Pancreas (tissue), 10 donors: ENCODE measurements around the gene KRTAP4-11. TPM values are rescaled to one million over a fixed set of nuclear protein-coding genes. Genes with fewer than 3 reads are reported as not detected.

Experiments used
- ATAC-seq, 4 donors: fragments of 200-7000 bp; cut with Tn5 transposase; one replicate each; pipeline versions ENCODE4 v1.8.0 to v1.9.1; 2020; ENCODE audit warnings: mild to moderate bottlenecking in 4 of 4, moderate library complexity in 4 of 4
- DNase-seq, 6 donors: peaks; one replicate each; pipeline ENCODE4 v3.0.0-alpha.2; 2020
- FAIRE-seq: peaks from 2 replicates; lab custom pipeline; 2012; peaks lifted over from hg19 to GRCh38; lab: Jason Lieb, UNC
- H3K27ac ChIP-seq, 4 donors: fragments of 200-600 bp; sonication (generic); 1 replicate in 3 of 4; 2 replicates in 1 of 4; pipeline versions ENCODE4 v1.5.0 to v1.8.0; 2020
- H3K27me3 ChIP-seq, 4 donors: fragments of 200-600 bp; one replicate each; pipeline ENCODE4 v1.8.0; 2021
- H3K36me3 ChIP-seq, 3 donors: fragments of 200-600 bp; sonication (generic) in 1 of 3; one replicate each; pipeline versions ENCODE4 v1.5.0 to v1.8.0; 2020 to 2021
- H3K4me1 ChIP-seq, 3 donors: fragments of 200-600 bp; one replicate each; pipeline ENCODE4 v1.8.0; 2021
- H3K4me3 ChIP-seq, 4 donors: fragments of 200-600 bp; sonication (generic) in 2 of 4; one replicate each; pipeline versions ENCODE4 v1.5.0 to v1.8.0; 2020 to 2021
- H3K9me3 ChIP-seq, 4 donors: fragments of 200-600 bp; one replicate each; pipeline ENCODE4 v1.8.0; 2021
- intact Hi-C, 3 donors: fragments of 100-400 bp; cut with DNase I; formaldehyde crosslinking; loops; one replicate each; pipeline versions ENCODE4 v1.11.1 to v1.14.2; 2022
- polyA plus RNA-seq, 2 donors: library from polyadenylated mRNA; stranded (reverse); fragments of 200-250 nt; gene quantifications; one replicate each; pipeline ENCODE4 v1.2.3, GENCODE V29; 2013
- total RNA-seq, 6 donors: library from RNA; stranded (reverse); fragmentation: NEBNext Ultra II Directional in 4 of 6; extraction: Animal tissue kit (Norgen Biotek cat#: 25700) in 4 of 6; gene quantifications; one replicate each; pipeline versions ENCODE4 v1.2.1 to v1.2.4, GENCODE V29; 2021 to 2023
- TF ChIP-seq, protein P1 (sequence below), 4 donors: fragments of 200-600 bp; sonication (generic) in 3 of 4; IDR thresholded peaks; one replicate each; pipeline versions ENCODE4 v1.5.0 to v1.8.0; 2021; ENCODE audit warnings: antibody characterized with exemption in 4 of 4
- donor health status: healthy with polysubstance abuse.
- donor health status: DM: no; HTN: no; CAD: no; lungs with moderate emphysema.
- donor health status: DM: no; HTN: no; CAD: no.
- donor health status: control.
- donor health status: control.
- donor health status: Bipolar disorder and iron deficiency.
- donor health status: DM: yes; HTN: yes; CAD: no.
- donor health status: DM: no; HTN: no; CAD: no.
- donor health status: DM: no; HTN: no; CAD: no.
- donor health status: DM: yes; HTN: yes; CAD: no.

KRTAP4-11 gene
- total and polyA plus RNA-seq, 8 donors = not detected

DNA sequence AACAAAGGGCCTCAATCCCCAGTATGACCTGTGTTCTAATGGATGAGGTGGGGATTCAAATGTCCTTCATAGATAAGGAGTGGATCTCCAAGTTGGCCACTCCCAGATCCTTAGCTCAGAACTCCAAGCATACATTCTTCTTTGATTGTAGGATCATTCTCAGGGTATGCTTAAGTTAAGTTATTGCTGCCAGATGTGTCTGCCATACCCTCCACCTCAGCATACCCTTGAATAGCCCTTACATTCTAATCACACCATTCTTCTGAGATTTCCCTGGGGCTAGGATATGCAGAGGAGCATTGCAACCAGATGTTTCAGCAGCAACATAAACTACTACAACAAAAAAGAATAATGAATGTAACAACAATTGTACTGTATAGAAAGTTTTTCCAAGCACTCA is 50.9 kb downstream of the KRTAP4-11 start:
- no peak overlapping the region for H3K27ac ChIP-seq
- TF ChIP-seq, protein P1, sequence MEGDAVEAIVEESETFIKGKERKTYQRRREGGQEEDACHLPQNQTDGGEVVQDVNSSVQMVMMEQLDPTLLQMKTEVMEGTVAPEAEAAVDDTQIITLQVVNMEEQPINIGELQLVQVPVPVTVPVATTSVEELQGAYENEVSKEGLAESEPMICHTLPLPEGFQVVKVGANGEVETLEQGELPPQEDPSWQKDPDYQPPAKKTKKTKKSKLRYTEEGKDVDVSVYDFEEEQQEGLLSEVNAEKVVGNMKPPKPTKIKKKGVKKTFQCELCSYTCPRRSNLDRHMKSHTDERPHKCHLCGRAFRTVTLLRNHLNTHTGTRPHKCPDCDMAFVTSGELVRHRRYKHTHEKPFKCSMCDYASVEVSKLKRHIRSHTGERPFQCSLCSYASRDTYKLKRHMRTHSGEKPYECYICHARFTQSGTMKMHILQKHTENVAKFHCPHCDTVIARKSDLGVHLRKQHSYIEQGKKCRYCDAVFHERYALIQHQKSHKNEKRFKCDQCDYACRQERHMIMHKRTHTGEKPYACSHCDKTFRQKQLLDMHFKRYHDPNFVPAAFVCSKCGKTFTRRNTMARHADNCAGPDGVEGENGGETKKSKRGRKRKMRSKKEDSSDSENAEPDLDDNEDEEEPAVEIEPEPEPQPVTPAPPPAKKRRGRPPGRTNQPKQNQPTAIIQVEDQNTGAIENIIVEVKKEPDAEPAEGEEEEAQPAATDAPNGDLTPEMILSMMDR (IDR thresholded peaks at IDR 0.05) = no peak

More for the DNA sequence above, 50.9 kb downstream of the KRTAP4-11 start:
- Histone ChIP-seq H3K9me3 (no peaks in the 10 kb centered on the region), H3K27me3 (no peaks in the 10 kb centered on the region), H3K4me1 (no peaks in the 10 kb centered on the region), H3K4me3 (no peak overlapping the region), H3K36me3 (no peaks in the 10 kb centered on the region)
- no peak for FAIRE-seq
- intact Hi-C loops = no loop called here
- ATAC-seq = no peak
- no peak for DNase-seq

Other genes with a start within 250 kb of the KRTAP4-11 start
Only the 30 nearest of the 38 such genes appear.
- gene KRT40, start 134.0 kb downstream of the KRTAP4-11 start, total RNA-seq = under 1 TPM in 3 of 6 donors, not detected in 3; 0.09 to 0.24 (median 0.20) TPM
- gene KRT40, start 134.0 kb downstream of the KRTAP4-11 start, polyA plus RNA-seq = 1 to 10 TPM in 1 of 2 donors, under 1 TPM in 1; 0.61 to 1.0 TPM
- not detected for gene KRTAP3-3, start 124.2 kb downstream of the KRTAP4-11 start, total RNA-seq
- under 1 TPM in 1 of 2 donors, not detected in 1; 0.30 TPM for gene KRTAP3-3, start 124.2 kb downstream of the KRTAP4-11 start, polyA plus RNA-seq
- not detected for gene KRTAP3-2, start 118.5 kb downstream of the KRTAP4-11 start, total RNA-seq
- not detected for gene KRTAP3-2, start 118.5 kb downstream of the KRTAP4-11 start, polyA plus RNA-seq
- not detected for gene KRTAP3-1, start 109.2 kb downstream of the KRTAP4-11 start, total RNA-seq
- gene KRTAP3-1, start 109.2 kb downstream of the KRTAP4-11 start, polyA plus RNA-seq = under 1 TPM in 1 of 2 donors, not detected in 1; 0.19 TPM
- gene KRTAP1-5, start 91.2 kb downstream of the KRTAP4-11 start, total RNA-seq = not detected
- gene KRTAP1-5, start 91.2 kb downstream of the KRTAP4-11 start, polyA plus RNA-seq = not detected
- not detected for gene KRTAP1-4, start 88.2 kb downstream of the KRTAP4-11 start, total RNA-seq
- gene KRTAP1-4, start 88.2 kb downstream of the KRTAP4-11 start, polyA plus RNA-seq = not detected
- gene KRTAP1-3, start 83.5 kb downstream of the KRTAP4-11 start, total RNA-seq = not detected
- not detected for gene KRTAP1-3, start 83.5 kb downstream of the KRTAP4-11 start, polyA plus RNA-seq
- under 1 TPM in 3 of 6 donors, not detected in 3; 0.16 to 0.46 (median 0.31) TPM for gene KRTAP1-1, start 76.9 kb downstream of the KRTAP4-11 start, total RNA-seq
- under 1 TPM in 1 of 2 donors, not detected in 1; 0.68 TPM for gene KRTAP1-1, start 76.9 kb downstream of the KRTAP4-11 start, polyA plus RNA-seq
- gene KRTAP2-1, start 71.1 kb downstream of the KRTAP4-11 start, total RNA-seq = not detected
- gene KRTAP2-1, start 71.1 kb downstream of the KRTAP4-11 start, polyA plus RNA-seq = not detected
- gene KRTAP2-2, start 63.1 kb downstream of the KRTAP4-11 start, total RNA-seq = not detected
- gene KRTAP2-2, start 63.1 kb downstream of the KRTAP4-11 start, polyA plus RNA-seq = not detected
- gene KRTAP2-3, start 58.3 kb downstream of the KRTAP4-11 start, total RNA-seq = not detected
- not detected for gene KRTAP2-3, start 58.3 kb downstream of the KRTAP4-11 start, polyA plus RNA-seq
- not detected for gene KRTAP2-4, start 52.5 kb downstream of the KRTAP4-11 start, total RNA-seq
- not detected for gene KRTAP2-4, start 52.5 kb downstream of the KRTAP4-11 start, polyA plus RNA-seq
- gene KRTAP4-7, start 34.2 kb downstream of the KRTAP4-11 start, total RNA-seq = not detected
- not detected for gene KRTAP4-7, start 34.2 kb downstream of the KRTAP4-11 start, polyA plus RNA-seq
- gene KRTAP4-8, start 20.2 kb downstream of the KRTAP4-11 start, total RNA-seq = not detected
- not detected for gene KRTAP4-8, start 20.2 kb downstream of the KRTAP4-11 start, polyA plus RNA-seq
- not detected for gene KRTAP4-16, start 16.2 kb downstream of the KRTAP4-11 start, total RNA-seq
- gene KRTAP4-16, start 16.2 kb downstream of the KRTAP4-11 start, polyA plus RNA-seq = not detected
- gene KRTAP4-9, start 13.0 kb downstream of the KRTAP4-11 start, total RNA-seq = not detected
- not detected for gene KRTAP4-9, start 13.0 kb downstream of the KRTAP4-11 start, polyA plus RNA-seq
- not detected for gene KRTAP4-12, start 5.8 kb upstream of the KRTAP4-11 start, total RNA-seq
- gene KRTAP4-12, start 5.8 kb upstream of the KRTAP4-11 start, polyA plus RNA-seq = not detected
- gene KRTAP4-6, start 22.2 kb upstream of the KRTAP4-11 start, total RNA-seq = not detected
- gene KRTAP4-6, start 22.2 kb upstream of the KRTAP4-11 start, polyA plus RNA-seq = not detected
- gene KRTAP4-5, start 31.5 kb upstream of the KRTAP4-11 start, total RNA-seq = not detected
- gene KRTAP4-5, start 31.5 kb upstream of the KRTAP4-11 start, polyA plus RNA-seq = not detected
- gene KRTAP4-4, start 42.4 kb upstream of the KRTAP4-11 start, total RNA-seq = not detected
- not detected for gene KRTAP4-4, start 42.4 kb upstream of the KRTAP4-11 start, polyA plus RNA-seq
- gene KRTAP4-3, start 49.8 kb upstream of the KRTAP4-11 start, total RNA-seq = not detected
- gene KRTAP4-3, start 49.8 kb upstream of the KRTAP4-11 start, polyA plus RNA-seq = not detected
- not detected for gene KRTAP4-2, start 59.8 kb upstream of the KRTAP4-11 start, total RNA-seq
- gene KRTAP4-2, start 59.8 kb upstream of the KRTAP4-11 start, polyA plus RNA-seq = not detected
- gene KRTAP4-1, start 66.5 kb upstream of the KRTAP4-11 start, total RNA-seq = not detected
- gene KRTAP4-1, start 66.5 kb upstream of the KRTAP4-11 start, polyA plus RNA-seq = not detected
- not detected for gene KRTAP9-1, start 71.5 kb upstream of the KRTAP4-11 start, total RNA-seq
- not detected for gene KRTAP9-1, start 71.5 kb upstream of the KRTAP4-11 start, polyA plus RNA-seq
- not detected for gene KRTAP9-2, start 108.3 kb upstream of the KRTAP4-11 start, total RNA-seq
- gene KRTAP9-2, start 108.3 kb upstream of the KRTAP4-11 start, polyA plus RNA-seq = not detected
- gene KRTAP9-3, start 114.1 kb upstream of the KRTAP4-11 start, total RNA-seq = not detected
- not detected for gene KRTAP9-3, start 114.1 kb upstream of the KRTAP4-11 start, polyA plus RNA-seq
- gene KRTAP9-8, start 119.6 kb upstream of the KRTAP4-11 start, total RNA-seq = not detected
- gene KRTAP9-8, start 119.6 kb upstream of the KRTAP4-11 start, polyA plus RNA-seq = not detected
- gene KRTAP9-4, start 131.3 kb upstream of the KRTAP4-11 start, total RNA-seq = not detected
- gene KRTAP9-4, start 131.3 kb upstream of the KRTAP4-11 start, polyA plus RNA-seq = not detected
- not detected for gene KRTAP9-9, start 137.0 kb upstream of the KRTAP4-11 start, total RNA-seq
- not detected for gene KRTAP9-9, start 137.0 kb upstream of the KRTAP4-11 start, polyA plus RNA-seq
- gene KRTAP9-6, start 147.0 kb upstream of the KRTAP4-11 start, total RNA-seq = not detected
- gene KRTAP9-6, start 147.0 kb upstream of the KRTAP4-11 start, polyA plus RNA-seq = not detected